Keratinocyte (primary cell): ENCODE data around the gene PITX3. TPM values are rescaled to one million over a fixed set of nuclear protein-coding genes. Genes with fewer than 3 reads are reported as not detected.

Experiments used
- DNase-seq: peaks from one replicate; pipeline ENCODE4 v3.0.0-alpha.2; 2011; ENCODE audit warnings: low read depth, missing footprints, low spot score
- FAIRE-seq: peaks from 2 replicates; lab custom pipeline; 2011; peaks lifted over from hg19 to GRCh38; lab: Jason Lieb, UNC
- H2AFZ ChIP-seq: 2 replicates; pipeline ENCODE4 v1.6.0; 2012; ENCODE audit warnings: low read length, control low read depth, inconsistent platforms; ENCODE audit not compliant: control insufficient read depth
- H3K27ac ChIP-seq: 2 replicates; pipeline ENCODE4 v1.5.1; 2011; ENCODE audit warnings: low read length; ENCODE audit not compliant: control insufficient read depth, insufficient read depth
- H3K27me3 ChIP-seq: 3 replicates; pipeline ENCODE4 v1.6.0; 2011; ENCODE audit warnings: low read length; ENCODE audit not compliant: control insufficient read depth, insufficient read depth; ENCODE audit errors: extremely low read depth
- H3K36me3 ChIP-seq, 2 experiments: 2 replicates in 1 of 2; 3 replicates in 1 of 2; pipeline ENCODE4 v1.5.1; 2011; ENCODE audit warnings: low read length in 2 of 2, mild to moderate bottlenecking in 1 of 2; ENCODE audit not compliant: control insufficient read depth in 2 of 2, insufficient read depth in 2 of 2; ENCODE audit errors: extremely low read depth in 1 of 2
- H3K4me1 ChIP-seq: 3 replicates; pipeline ENCODE4 v1.5.1; 2011; ENCODE audit warnings: low read length; ENCODE audit not compliant: control insufficient read depth, insufficient read depth; ENCODE audit errors: extremely low read depth
- H3K4me2 ChIP-seq: 3 replicates; pipeline ENCODE4 v1.6.0; 2011; ENCODE audit warnings: low read depth, low read length; ENCODE audit not compliant: control insufficient read depth, insufficient read depth; ENCODE audit errors: extremely low read depth
- H3K4me3 ChIP-seq, 3 experiments: fragments of 200-600 bp in 1 of 3; sonication (generic) in 1 of 3; 2 replicates in 2 of 3; 3 replicates in 1 of 3; pipeline ENCODE4 v1.5.1; 2011 to 2016; ENCODE audit warnings: low read length in 3 of 3, mild to moderate bottlenecking in 3 of 3, control low read depth in 2 of 3, inconsistent platforms in 1 of 3, low read depth in 1 of 3, mixed read lengths in 1 of 3, mixed run types in 1 of 3, moderate library complexity in 1 of 3; ENCODE audit not compliant: control insufficient read depth in 2 of 3, insufficient read depth in 2 of 3; ENCODE audit errors: extremely low read depth in 1 of 3
- H3K79me2 ChIP-seq: 2 replicates; pipeline ENCODE4 v1.6.0; 2012; ENCODE audit warnings: low read length; ENCODE audit not compliant: control insufficient read depth, insufficient read depth
- H3K9ac ChIP-seq: 3 replicates; pipeline ENCODE4 v1.6.0; 2011; ENCODE audit warnings: low read length; ENCODE audit not compliant: control insufficient read depth, insufficient read depth; ENCODE audit errors: extremely low read depth
- H3K9me1 ChIP-seq: 3 replicates; pipeline ENCODE4 v1.6.0; 2011; ENCODE audit warnings: low read length; ENCODE audit not compliant: control insufficient read depth, insufficient read depth; ENCODE audit errors: extremely low read depth
- H3K9me3 ChIP-seq: 2 replicates; pipeline ENCODE4 v1.5.1; 2012; ENCODE audit warnings: low read depth, low read length; ENCODE audit not compliant: control insufficient read depth
- H4K20me1 ChIP-seq: 3 replicates; pipeline ENCODE4 v1.6.0; 2011; ENCODE audit warnings: low read length; ENCODE audit not compliant: control insufficient read depth, insufficient read depth; ENCODE audit errors: extremely low read depth
- CTCF ChIP-seq, 3 experiments: IDR thresholded peaks in 1 of 3; conservative IDR thresholded peaks in 1 of 3; optimal IDR thresholded peaks in 1 of 3; 2 replicates in 2 of 3; 3 replicates in 1 of 3; pipeline versions ENCODE3 to v1.5.1; 2011; ENCODE audit warnings: low read length in 3 of 3, mild to moderate bottlenecking in 3 of 3, moderate library complexity in 2 of 3, control low read depth in 1 of 3, inconsistent platforms in 1 of 3; ENCODE audit not compliant: insufficient read depth in 2 of 3; ENCODE audit errors: extremely low read depth in 1 of 3
- EZH2 ChIP-seq: IDR thresholded peaks from one replicate; pipeline ENCODE4 v1.6.1; 2012; ENCODE audit warnings: inconsistent platforms, mild to moderate bottlenecking, low read length, moderate library complexity
- dilution Hi-C: fragments of 300-500 bp; cut with MboI; formaldehyde crosslinking; loops from one replicate; pipeline ENCODE4 v1.7.0; 2020; ENCODE audit warnings: low sequenced_read_pairs; ENCODE audit not compliant: extremely low pct_ligation_motif_present
- polyA plus RNA-seq, 5 experiments: library from polyadenylated mRNA; depleted of rRNA in 3 of 5; stranded (reverse) in 3 of 5; stranded (forward) in 1 of 5; unstranded in 1 of 5; fragments of >200 nt; gene quantifications; 1 replicate in 1 of 5; 2 replicates in 3 of 5; 3 replicates in 1 of 5; pipeline versions ENCODE4 v1.2.1 to v1.2.3, GENCODE V29; 2011 to 2012; ENCODE audit warnings: missing spikeins in 2 of 5, low read depth in 1 of 5, low replicate concordance in 1 of 5

Gene PITX3
- polyA plus RNA-seq, 1 donor (not counting 4 experiments of a cell fraction or from before 2014, with no cell fraction given): not detected

- Histone ChIP-seq H3K27me3 (no peaks in the 10 kb centered on the region), H4K20me1 (peaks cover 8% of the 10 kb centered on the region), H2AFZ (no peak overlapping the region), H3K4me3 (peak overlapping the region in 2 of 3 experiments; percentile 52 to 58), H3K9ac (no peak overlapping the region), H3K36me3 (no peaks in the 10 kb centered on the region), H3K9me1 (peaks cover 5% of the 10 kb centered on the region), H3K9me3 (no peaks in the 10 kb centered on the region), H3K4me1 (peaks cover 46% of the 10 kb centered on the region), H3K79me2 (peaks cover 59% of the 10 kb centered on the region), H3K4me2 (peak overlapping the region; percentile 85), H3K27ac (peak overlapping the region; percentile 62)
- TF ChIP-seq EZH2 (no peak), CTCF (optimal IDR thresholded peaks at IDR 0.05 in 1 of 3, IDR thresholded peaks at IDR 0.05 in 1 of 3, conservative IDR thresholded peaks at IDR 0.05 in 1 of 3; ENCODE audit: extremely low read depth in 1 of 3, insufficient read depth in 2 of 3, low read length in 3 of 3) (no peak)
- dilution Hi-C loops: no loop called here
- no peak for DNase-seq
- no peak for FAIRE-seq
Observed at GRCh38 chr10:102283890-102284289, 42.6 kb upstream of the PITX3 start.

GRCh38 chr10:102283488-102283887, 42.2 kb upstream of the PITX3 start:
- H4K20me1 ChIP-seq: peaks cover 8% of the 10 kb centered on the region
- H3K4me2 ChIP-seq: peak overlapping the region; percentile 85
- H3K36me3 ChIP-seq: no peaks in the 10 kb centered on the region
- TF ChIP-seq CTCF (optimal IDR thresholded peaks at IDR 0.05 in 1 of 3, IDR thresholded peaks at IDR 0.05 in 1 of 3, conservative IDR thresholded peaks at IDR 0.05 in 1 of 3; ENCODE audit: extremely low read depth in 1 of 3, insufficient read depth in 2 of 3, low read length in 3 of 3) (no peak), EZH2 (no peak)
- peaks cover 5% of the 10 kb centered on the region for H3K9me1 ChIP-seq
- H3K4me1 ChIP-seq: peaks cover 46% of the 10 kb centered on the region
- DNase-seq: no peak
- peak overlapping the region in 2 of 3 experiments; percentile 52 to 58 for H3K4me3 ChIP-seq
- H3K27me3 ChIP-seq: no peaks in the 10 kb centered on the region
- dilution Hi-C loops: no loop called here
- H3K79me2 ChIP-seq: peaks cover 62% of the 10 kb centered on the region
- no peak overlapping the region for H3K9ac ChIP-seq
- FAIRE-seq: peak; percentile 94
- no peak overlapping the region for H2AFZ ChIP-seq
- peak overlapping the region; percentile 62 for H3K27ac ChIP-seq
- no peaks in the 10 kb centered on the region for H3K9me3 ChIP-seq
